GM13977 (cell line): Measurements from ENCODE around the gene PTTG1IP.

ENCODE experiments used
- DNase-seq: peaks from one replicate; pipeline ENCODE4 v3.0.0; 2012; ENCODE audit warnings: low spot score
- in situ Hi-C: fragments of 300-500 bp; cut with MboI; formaldehyde crosslinking; loops from one replicate; pipeline ENCODE4 v1.12.0; 2022; ENCODE audit warnings: low sequenced_read_pairs, low pct_unique_long_range_greater_than_20kb, mixed read lengths, inconsistent platforms; ENCODE audit not compliant: unreplicated experiment
- TF ChIP-seq, protein P1 (sequence below): IDR thresholded peaks from 2 replicates; pipeline ENCODE4 v1.5.1; 2012; ENCODE audit warnings: mild to moderate bottlenecking, control low read depth; ENCODE audit not compliant: insufficient read depth; ENCODE audit errors: extremely low read depth, missing control alignments

The PTTG1IP gene

DNA sequence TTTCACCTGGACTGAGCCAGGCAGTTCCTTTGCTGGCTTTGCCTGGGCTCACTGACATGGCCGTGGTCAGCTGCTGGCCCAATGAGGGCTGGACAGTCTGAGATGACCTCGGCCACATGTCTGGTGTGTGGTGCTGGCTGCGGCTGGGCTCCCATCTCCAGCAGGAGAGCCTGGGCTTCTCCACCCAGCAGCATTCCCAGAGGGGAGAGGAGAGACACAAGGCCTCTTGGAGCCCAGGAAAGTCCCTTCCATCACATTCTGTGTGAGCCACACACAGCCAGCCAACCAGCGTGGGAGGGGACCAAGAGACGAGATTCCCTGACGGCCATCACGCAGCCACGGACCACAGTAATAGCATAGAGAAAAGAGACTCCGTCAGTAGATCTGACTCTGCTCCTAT, 34.5 kb downstream of the PTTG1IP start:
- DNase-seq = no peak
- in situ Hi-C loops = no loop called here
- TF ChIP-seq, protein P1, sequence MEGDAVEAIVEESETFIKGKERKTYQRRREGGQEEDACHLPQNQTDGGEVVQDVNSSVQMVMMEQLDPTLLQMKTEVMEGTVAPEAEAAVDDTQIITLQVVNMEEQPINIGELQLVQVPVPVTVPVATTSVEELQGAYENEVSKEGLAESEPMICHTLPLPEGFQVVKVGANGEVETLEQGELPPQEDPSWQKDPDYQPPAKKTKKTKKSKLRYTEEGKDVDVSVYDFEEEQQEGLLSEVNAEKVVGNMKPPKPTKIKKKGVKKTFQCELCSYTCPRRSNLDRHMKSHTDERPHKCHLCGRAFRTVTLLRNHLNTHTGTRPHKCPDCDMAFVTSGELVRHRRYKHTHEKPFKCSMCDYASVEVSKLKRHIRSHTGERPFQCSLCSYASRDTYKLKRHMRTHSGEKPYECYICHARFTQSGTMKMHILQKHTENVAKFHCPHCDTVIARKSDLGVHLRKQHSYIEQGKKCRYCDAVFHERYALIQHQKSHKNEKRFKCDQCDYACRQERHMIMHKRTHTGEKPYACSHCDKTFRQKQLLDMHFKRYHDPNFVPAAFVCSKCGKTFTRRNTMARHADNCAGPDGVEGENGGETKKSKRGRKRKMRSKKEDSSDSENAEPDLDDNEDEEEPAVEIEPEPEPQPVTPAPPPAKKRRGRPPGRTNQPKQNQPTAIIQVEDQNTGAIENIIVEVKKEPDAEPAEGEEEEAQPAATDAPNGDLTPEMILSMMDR = no peak

DNA sequence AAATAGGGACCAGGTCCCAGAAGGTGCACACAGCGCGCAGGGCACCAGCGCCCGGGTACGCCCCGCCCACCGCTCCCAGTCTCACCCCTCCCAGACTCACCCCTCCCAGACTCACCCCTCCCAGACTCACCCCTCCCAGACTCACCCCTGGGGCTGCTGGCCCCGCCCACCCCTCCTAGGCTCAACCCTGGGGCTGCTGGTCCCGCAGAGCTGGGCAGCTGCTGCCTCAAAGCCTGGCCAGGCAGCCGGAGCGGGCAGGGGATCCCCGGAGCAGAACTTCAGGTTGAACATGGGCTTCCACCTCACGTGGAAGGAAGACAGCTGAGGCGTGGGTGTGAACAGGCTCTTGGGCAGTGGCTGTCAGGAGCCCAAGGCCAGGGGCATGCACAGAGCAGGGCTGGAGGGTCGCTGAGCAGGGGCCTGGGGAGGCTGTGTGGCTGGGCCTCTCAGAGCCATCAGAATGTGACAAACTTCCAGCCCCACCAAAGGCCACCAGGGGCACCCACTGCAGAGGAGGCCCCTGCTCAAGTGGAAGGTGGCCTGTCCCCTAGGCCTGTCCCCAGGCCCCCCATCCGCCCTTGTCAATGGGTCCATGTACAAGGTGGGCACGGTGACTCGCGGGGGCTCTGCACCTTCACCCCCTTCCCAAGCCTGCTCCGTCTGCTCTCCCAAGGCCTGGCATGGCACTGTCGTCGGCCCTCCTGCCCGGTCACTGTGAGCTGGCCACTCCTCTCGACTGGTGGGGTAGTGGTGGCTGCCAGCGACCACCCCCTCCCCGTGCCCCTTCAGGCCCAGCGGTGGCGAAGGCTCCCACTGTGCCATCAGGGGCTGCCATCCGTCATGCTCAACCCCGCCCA, 35.2 kb downstream of the PTTG1IP start:
- TF ChIP-seq, protein P1 = no peak
- no peak for DNase-seq
- in situ Hi-C loops = no loop called here

DNA sequence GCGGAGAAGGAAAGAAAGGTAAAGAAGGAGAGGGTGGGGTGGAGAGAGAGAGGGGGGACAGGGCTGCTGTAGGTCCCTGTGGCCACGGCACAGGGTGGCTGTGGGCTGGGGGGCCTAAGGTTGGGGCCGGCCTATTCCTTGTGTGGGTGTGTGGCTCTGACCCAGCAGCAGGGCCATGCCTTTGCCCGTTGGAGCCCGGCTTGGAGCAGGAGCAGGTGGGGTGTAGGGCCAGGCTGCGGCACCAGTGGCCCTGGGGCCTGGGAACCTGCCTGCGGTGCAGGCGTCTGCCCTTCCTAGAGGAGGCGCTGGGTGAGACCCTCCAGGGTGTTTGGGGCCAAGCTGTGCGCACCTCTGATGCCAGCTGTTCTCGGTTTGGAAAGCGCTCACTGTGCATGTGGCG, 36.0 kb downstream of the PTTG1IP start:
- TF ChIP-seq, protein P1 = no peak
- in situ Hi-C loops = no loop called here
- DNase-seq = no peak

DNA sequence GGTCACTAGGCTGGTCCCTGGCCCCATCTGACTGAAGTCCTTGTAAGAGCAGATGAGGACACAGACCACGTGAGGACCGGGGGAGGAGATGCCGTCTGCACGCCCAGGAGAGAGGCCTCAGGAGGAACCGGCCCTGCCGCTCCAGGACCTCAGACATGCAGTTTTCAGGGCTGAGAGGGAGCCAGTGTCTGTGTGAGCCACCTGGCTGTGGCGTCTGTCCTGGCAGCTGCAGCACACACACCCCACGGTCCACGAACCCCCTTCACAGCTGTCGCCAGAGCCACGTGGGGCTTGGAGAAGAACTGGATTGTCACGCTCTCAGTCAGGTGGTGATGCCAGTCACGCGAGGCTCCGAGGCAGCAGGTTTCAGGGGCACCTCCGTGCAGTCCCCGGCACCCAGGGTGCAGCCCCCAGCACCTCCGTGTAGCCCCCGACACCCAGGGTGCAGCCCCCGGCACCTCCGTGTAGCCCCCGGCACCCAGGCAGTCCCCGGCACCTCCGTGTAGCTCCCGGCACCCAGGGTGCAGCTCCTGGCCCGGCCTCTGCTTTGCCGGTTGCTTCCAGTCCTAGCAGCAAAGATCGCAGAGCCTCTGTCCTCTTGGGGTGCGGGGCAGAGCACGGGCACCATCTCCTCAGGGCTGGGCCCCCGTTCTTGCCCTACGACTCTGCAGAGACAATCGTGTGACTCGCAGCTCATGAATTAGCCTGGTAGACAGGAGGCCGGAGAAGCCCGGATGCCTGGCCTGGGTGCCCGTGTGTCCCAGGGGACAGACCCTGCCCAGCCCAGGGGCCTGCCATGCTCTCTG, 36.6 kb downstream of the PTTG1IP start:
- TF ChIP-seq, protein P1 = no peak
- in situ Hi-C loops = no loop called here
- DNase-seq = no peak

DNA sequence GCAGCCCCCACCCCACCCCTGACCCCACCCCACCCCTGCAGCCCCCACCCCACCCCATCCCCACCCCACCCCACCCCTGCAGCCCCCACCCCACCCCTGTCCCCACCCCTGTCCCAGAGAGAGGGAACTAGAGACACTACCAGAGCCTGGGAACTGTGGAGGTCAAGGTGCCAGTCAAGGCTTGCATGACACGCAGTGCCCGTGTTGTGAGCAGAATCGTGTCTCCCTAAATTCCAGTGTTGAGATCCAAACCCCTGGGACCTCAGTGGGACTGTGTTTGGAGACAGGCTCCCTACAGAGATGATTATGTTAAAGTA, 37.2 kb downstream of the PTTG1IP start:
- in situ Hi-C loops = no loop called here
- TF ChIP-seq, protein P1 = no peak
- DNase-seq = no peak

DNA sequence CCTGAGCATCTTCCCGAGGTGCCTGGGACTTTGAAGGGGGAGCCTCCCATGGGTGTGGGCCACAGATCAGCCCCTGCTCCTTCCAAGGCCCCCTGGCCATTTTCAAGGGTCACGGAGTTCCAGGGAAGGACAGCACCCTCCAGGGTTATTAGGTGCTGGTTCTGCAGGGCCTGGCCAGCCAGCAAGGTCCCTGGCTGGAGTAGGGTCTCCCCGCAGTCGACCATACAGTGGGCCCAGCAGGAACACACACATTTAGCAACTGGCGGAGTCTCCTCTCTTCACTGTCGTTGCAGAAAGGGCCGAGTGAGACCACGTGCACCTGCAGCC, 37.9 kb downstream of the PTTG1IP start:
- TF ChIP-seq, protein P1 = no peak
- no peak for DNase-seq
- in situ Hi-C loops = no loop called here
